Transverse colon (tissue), 4 donors: ENCODE measurements around the gene USF1. TPM values are rescaled to one million over a fixed set of nuclear protein-coding genes. Genes with fewer than 3 reads are reported as not detected.

Source experiments
- DNase-seq: peaks from one replicate; pipeline ENCODE4 v3.0.0-alpha.2; 2019
- H3K27ac ChIP-seq, 4 donors: fragments of 200-600 bp; sonication (generic); 2 replicates each; pipeline ENCODE4 v1.5.1; 2016 to 2018; ENCODE audit warnings: inconsistent platforms in 4 of 4
- H3K27me3 ChIP-seq: fragments of 200-600 bp; sonication (generic); 2 replicates; pipeline ENCODE4 v1.5.1; 2017; ENCODE audit warnings: inconsistent platforms
- H3K36me3 ChIP-seq, 4 donors: fragments of 200-600 bp; sonication (generic); 2 replicates each; pipeline ENCODE4 v1.5.1; 2017 to 2019; ENCODE audit warnings: inconsistent platforms in 4 of 4
- H3K4me1 ChIP-seq, 4 donors: fragments of 200-600 bp; sonication (generic); 2 replicates each; pipeline ENCODE4 v1.5.1; 2017 to 2020; ENCODE audit warnings: inconsistent platforms in 4 of 4
- H3K4me3 ChIP-seq, 4 donors: fragments of 200-600 bp; sonication (generic); 1 replicate in 1 of 4; 2 replicates in 3 of 4; pipeline versions ENCODE4 v1.5.1 to v1.6.1; 2017 to 2019; ENCODE audit warnings: inconsistent platforms in 4 of 4
- H3K9me3 ChIP-seq, 2 donors: fragments of 200-600 bp; sonication (generic); 2 replicates each; pipeline ENCODE4 v1.5.1; 2017 to 2019; ENCODE audit warnings: inconsistent platforms in 2 of 2
- CTCF ChIP-seq, 5 experiments: fragments of 200-600 bp in 3 of 5; fragments of 450-650 bp in 2 of 5; sonication (generic) in 3 of 5; IDR thresholded peaks; 1 replicate in 2 of 5; 2 replicates in 3 of 5; pipeline ENCODE4 v1.5.1; 2016 to 2017; ENCODE audit warnings: antibody characterized with exemption in 5 of 5, inconsistent platforms in 3 of 5, mild to moderate bottlenecking in 2 of 5, moderate library complexity in 1 of 5
- EP300 ChIP-seq: sonication (generic); formaldehyde crosslinking; IDR thresholded peaks from one replicate; pipeline ENCODE4 v1.6.1; 2017; ENCODE audit warnings: antibody characterized with exemption, low read depth
- POLR2A ChIP-seq: fragments of 450-650 bp; IDR thresholded peaks from one replicate; pipeline ENCODE4 v1.6.1; 2016; ENCODE audit warnings: antibody characterized with exemption, mild to moderate bottlenecking, moderate library complexity
- POLR2AphosphoS5 ChIP-seq, 3 donors: sonication (generic); formaldehyde crosslinking; IDR thresholded peaks; one replicate each; pipeline ENCODE4 v1.6.1; 2016; ENCODE audit warnings: antibody characterized with exemption in 3 of 3
- WGBS, 2 donors: methylation state at CpG; one replicate each; pipeline ENCODE4 v1.1.5; 2018; ENCODE audit warnings: low coverage in 1 of 2; 5-methylcytosine and 5-hydroxymethylcytosine counted together
- in situ Hi-C, 4 donors: fragments of 200-750 bp; cut with MboI; loops; one replicate each; pipeline versions ENCODE4 v1.15.0 to v1.15.1; 2017; ENCODE audit warnings: low sequenced_read_pairs in 3 of 4, low pct_ligation_motif_present in 1 of 4, low pct_unique_long_range_greater_than_20kb in 1 of 4
- intact Hi-C: fragments of 100-400 bp; cut with DNase I; formaldehyde crosslinking; loops from one replicate; pipeline ENCODE4 v1.15.1; 2023; ENCODE audit warnings: low total_unique reads
- total RNA-seq, 4 donors: library from RNA; depleted of rRNA; stranded (reverse); fragments of >200 nt; gene quantifications; one replicate each; pipeline ENCODE4 v1.1.0, GENCODE V29; 2016

The USF1 gene
- 10 to 100 TPM; 34.4 to 78.2 (median 64.9) TPM for total RNA-seq

- DNase-seq, result peak; percentile 95
- intact Hi-C loops (no loop called here), in situ Hi-C loops (no loop called here)
- H3K9me3 ChIP-seq, result no peaks in the 10 kb centered on the region
- H3K4me3 ChIP-seq, result peak within 1 kb of the TSS; percentile 72 to 99 (median 90)
- H3K36me3 ChIP-seq, result peaks cover 0 to 12% (median 0%) of the 10 kb centered on the region in 4 donors
- H3K27ac ChIP-seq, result peak within 1 kb of the TSS; percentile 97 to 100 (median 98)
- peak; percentile 80 to 87 (median 81) for TF ChIP-seq POLR2AphosphoS5 (IDR thresholded peaks at IDR 0.05)
- TF ChIP-seq CTCF (IDR thresholded peaks at IDR 0.05), result peak in 1 of 5 experiments; percentile 17
- no peak for TF ChIP-seq EP300
- TF ChIP-seq POLR2A, result peak; percentile 77
- 1 to 4% methylated on average over 5 to 29 of the region's 29 CpGs for WGBS, 2 donors
- H3K27me3 ChIP-seq, result no peaks in the 10 kb centered on the region
- H3K4me1 ChIP-seq, result peaks cover 5 to 19% (median 14%) of the 10 kb centered on the region in 4 donors
These were observed at the start of gene USF1 for GRCh38 chr1:161045736-161046604. TSS of gene USF1 (minus strand) at chr1:161045977. CDS start at chr1:161043275, 2,702 bp downstream.

GRCh38 chr1:161095230-161095629 lies 49.5 kb upstream of the USF1 start:
- in situ Hi-C loops, result loop anchor here in 3 of 4 donors (5.0 to 25.0 kb wide), 3 partner anchors 98 to 258 kb away; no protein-coding TSS in a partner anchor
- WGBS, 2 donors, result 88 to 91% methylated on average over 6 of the region's 6 CpGs
- Histone ChIP-seq H3K4me3 (no peak overlapping the region), H3K4me1 (peaks cover 6 to 20% (median 9%) of the 10 kb centered on the region in 4 donors), H3K9me3 (no peaks in the 10 kb centered on the region), H3K27ac (no peak overlapping the region), H3K27me3 (no peaks in the 10 kb centered on the region), H3K36me3 (no peaks in the 10 kb centered on the region)
- intact Hi-C loops, result loop anchor here (5.0 kb wide), 1 partner anchor 98 kb away; no protein-coding TSS in a partner anchor
- no peak for TF ChIP-seq EP300
- no peak for TF ChIP-seq POLR2AphosphoS5 (IDR thresholded peaks at IDR 0.05)
- no peak for TF ChIP-seq CTCF (IDR thresholded peaks at IDR 0.05)
- TF ChIP-seq POLR2A, result no peak
- DNase-seq, result no peak

- no peaks in the 10 kb centered on the region for H3K9me3 ChIP-seq
- no peak overlapping the region for H3K27ac ChIP-seq
- in situ Hi-C loops (loop anchor here in 2 of 4 donors (5.0 to 25.0 kb wide), 3 partner anchors 97 to 257 kb away; no protein-coding TSS in a partner anchor), intact Hi-C loops (no loop called here)
- DNase-seq, result no peak
- TF ChIP-seq EP300 (no peak), POLR2AphosphoS5 (IDR thresholded peaks at IDR 0.05) (no peak), CTCF (IDR thresholded peaks at IDR 0.05) (no peak), POLR2A (no peak)
- H3K36me3 ChIP-seq, result no peaks in the 10 kb centered on the region
- peaks cover 7 to 25% (median 11%) of the 10 kb centered on the region in 4 donors for H3K4me1 ChIP-seq
- no peaks in the 10 kb centered on the region for H3K27me3 ChIP-seq
- no peak overlapping the region for H3K4me3 ChIP-seq
- 89 to 97% methylated on average over 7 to 14 of the region's 14 CpGs for WGBS, 2 donors
These were observed 48.7 kb upstream of the USF1 start for GRCh38 chr1:161094481-161094880.

GRCh38 chr1:161092621-161093028 lies 46.8 kb upstream of the USF1 start:
- in situ Hi-C loops, result loop anchor here in 2 of 4 donors (5.0 to 25.0 kb wide), 3 partner anchors 95 to 255 kb away; no protein-coding TSS in a partner anchor
- no peaks in the 10 kb centered on the region for H3K36me3 ChIP-seq
- H3K9me3 ChIP-seq, result no peaks in the 10 kb centered on the region
- TF ChIP-seq CTCF (IDR thresholded peaks at IDR 0.05), result no peak
- no peak for TF ChIP-seq POLR2AphosphoS5 (IDR thresholded peaks at IDR 0.05)
- TF ChIP-seq POLR2A, result no peak
- no peak for TF ChIP-seq EP300
- 80% methylated on average over 3 of the region's 3 CpGs; no CpG with 5 or more reads in 1 of the 2 donors for WGBS, 2 donors
- H3K4me1 ChIP-seq, result peaks cover 4 to 26% (median 11%) of the 10 kb centered on the region in 4 donors
- intact Hi-C loops, result no loop called here
- H3K27ac ChIP-seq, result no peak overlapping the region
- no peak overlapping the region for H3K4me3 ChIP-seq
- DNase-seq, result no peak
- no peaks in the 10 kb centered on the region for H3K27me3 ChIP-seq
